Natural killer cell (primary cell): ENCODE measurements around the gene SETBP1. TPM values are rescaled to one million over a fixed set of nuclear protein-coding genes. Genes with fewer than 3 reads are reported as not detected.
A peak's percentile ranks its signal among the peaks of the same experiment; 100 is the strongest.

Experiments
- ATAC-seq, 3 donors: fragments of 150-1000 bp in 2 of 3; fragments of 200-7000 bp in 1 of 3; cut with Tn5 transposase; 1 replicate in 1 of 3; 2 replicates in 2 of 3; pipeline ENCODE4 v1.10.0; 2021; ENCODE audit warnings: mild to moderate bottlenecking in 2 of 3, moderate library complexity in 2 of 3
- DNase-seq, 2 donors: peaks; one replicate each; pipeline versions ENCODE4 v3.0.0 to v3.0.0-alpha.2; 2013 to 2021; ENCODE audit warnings: mixed read lengths in 1 of 2
- H3K27ac ChIP-seq: one replicate; pipeline ENCODE4 v1.5.1; 2013; ENCODE audit warnings: mild to moderate bottlenecking, low read length
- H3K27me3 ChIP-seq: one replicate; pipeline ENCODE4 v1.6.1; 2013; ENCODE audit warnings: low read length; ENCODE audit not compliant: control insufficient read depth, insufficient read depth
- H3K36me3 ChIP-seq: one replicate; pipeline ENCODE4 v1.6.1; 2013; ENCODE audit warnings: low read length; ENCODE audit not compliant: control insufficient read depth, insufficient read depth
- H3K4me1 ChIP-seq: one replicate; pipeline ENCODE4 v1.6.1; 2013; ENCODE audit warnings: low read length; ENCODE audit not compliant: control insufficient read depth, insufficient read depth
- H3K4me3 ChIP-seq: one replicate; pipeline ENCODE4 v1.5.1; 2013; ENCODE audit warnings: low read length
- H3K9me3 ChIP-seq: one replicate; pipeline ENCODE4 v1.6.1; 2013; ENCODE audit warnings: low read length; ENCODE audit not compliant: control insufficient read depth, insufficient read depth
- H3K27ac Mint-ChIP-seq, 2 donors: one replicate each; pipeline ENCODE4 v1.8.0; 2022; ENCODE audit warnings: mild to moderate bottlenecking in 2 of 2, mixed read lengths in 2 of 2, moderate library complexity in 1 of 2
- H3K27me3 Mint-ChIP-seq, 2 donors: one replicate each; pipeline ENCODE4 v1.8.0; 2022; ENCODE audit warnings: low read depth in 2 of 2, mixed read lengths in 2 of 2
- H3K36me3 Mint-ChIP-seq: one replicate; pipeline ENCODE4 v1.8.0; 2022; ENCODE audit warnings: mixed read lengths
- H3K4me1 Mint-ChIP-seq, 2 donors: one replicate each; pipeline ENCODE4 v1.8.0; 2022; ENCODE audit warnings: mixed read lengths in 2 of 2
- H3K4me3 Mint-ChIP-seq: one replicate; pipeline ENCODE4 v1.8.0; 2022; ENCODE audit warnings: mild to moderate bottlenecking, moderate library complexity, mixed read lengths
- H3K9me3 Mint-ChIP-seq, 2 donors: one replicate each; pipeline ENCODE4 v1.8.0; 2022; ENCODE audit warnings: mixed read lengths in 2 of 2
- CTCF ChIP-seq: fragments of 200-600 bp; IDR thresholded peaks from one replicate; pipeline ENCODE4 v1.8.0; 2022; ENCODE audit warnings: antibody characterized with exemption
- WGBS: methylation state at CpG from one replicate; pipeline ENCODE4 v1.1.7; 2013; ENCODE audit warnings: missing lambda C conversion rate; ENCODE audit not compliant: insufficient coverage; 5-methylcytosine and 5-hydroxymethylcytosine counted together
- intact Hi-C: fragments of 100-400 bp; cut with micrococcal nuclease; formaldehyde crosslinking; loops from one replicate; pipeline ENCODE4 v1.14.2; 2022
- total RNA-seq, 4 donors: library from RNA; stranded (reverse); fragments of 120-200 nt in 1 of 4; gene quantifications; one replicate each; pipeline versions ENCODE4 v1.2.3 to v1.2.4, GENCODE V29; 2013 to 2022

SETBP1 gene
- total RNA-seq, 3 donors from 2014 or later (not counting 1 experiment from before 2014, with no cell fraction given) = 36.0 to 46.6 (median 41.2) TPM

GRCh38 chr18:45057955-45058600 is 377.4 kb downstream of the SETBP1 start:
- TF ChIP-seq CTCF = no peak
- no peaks in the 10 kb centered on the region for H3K9me3 ChIP-seq
- DNase-seq (no peak), ATAC-seq (no peak)
- H3K4me1 ChIP-seq = no peaks in the 10 kb centered on the region
- H3K27me3 ChIP-seq = no peaks in the 10 kb centered on the region
- peaks cover 5 to 9% of the 10 kb centered on the region in 2 donors for H3K4me1 Mint-ChIP-seq
- no peaks in the 10 kb centered on the region for H3K36me3 Mint-ChIP-seq
- intact Hi-C loops = no loop called here
- no peaks in the 10 kb centered on the region for H3K27me3 Mint-ChIP-seq
- H3K36me3 ChIP-seq = peaks cover 1% of the 10 kb centered on the region
- H3K27ac ChIP-seq = no peak overlapping the region
- no peak overlapping the region for H3K4me3 ChIP-seq
- no peaks in the 10 kb centered on the region for H3K9me3 Mint-ChIP-seq
- H3K27ac Mint-ChIP-seq = no peak overlapping the region
- no peak overlapping the region for H3K4me3 Mint-ChIP-seq
- 90% methylated on average over 4 of the region's 4 CpGs for WGBS

GRCh38 chr18:45059695-45060094 is 379.0 kb downstream of the SETBP1 start:
- Mint-ChIP-seq H3K27ac (no peak overlapping the region), H3K4me3 (no peak overlapping the region), H3K36me3 (no peaks in the 10 kb centered on the region), H3K9me3 (no peaks in the 10 kb centered on the region), H3K27me3 (no peaks in the 10 kb centered on the region), H3K4me1 (peaks cover 5 to 9% of the 10 kb centered on the region in 2 donors)
- H3K4me3 ChIP-seq = no peak overlapping the region
- no peaks in the 10 kb centered on the region for H3K9me3 ChIP-seq
- H3K27ac ChIP-seq = no peak overlapping the region
- TF ChIP-seq CTCF = no peak
- peaks cover 2% of the 10 kb centered on the region for H3K36me3 ChIP-seq
- WGBS = no CpG with 5 or more reads among the region's 2 CpGs
- H3K27me3 ChIP-seq = no peaks in the 10 kb centered on the region
- ATAC-seq = peak in 2 of 3 donors; percentile 30 to 38
- H3K4me1 ChIP-seq = no peaks in the 10 kb centered on the region
- DNase-seq = no peak
- intact Hi-C loops = no loop called here

- no peak overlapping the region for H3K27ac Mint-ChIP-seq
- no peak for ATAC-seq
- intact Hi-C loops = no loop called here
Observed at GRCh38 chr18:45060102-45060501, 379.4 kb downstream of the SETBP1 start.

More at GRCh38 chr18:45060102-45060501, 379.4 kb downstream of the SETBP1 start:
- Histone ChIP-seq H3K27ac (no peak overlapping the region), H3K27me3 (no peaks in the 10 kb centered on the region), H3K4me3 (no peak overlapping the region), H3K4me1 (no peaks in the 10 kb centered on the region), H3K36me3 (peaks cover 2% of the 10 kb centered on the region), H3K9me3 (no peaks in the 10 kb centered on the region)
- peaks cover 5 to 9% of the 10 kb centered on the region in 2 donors for H3K4me1 Mint-ChIP-seq
- DNase-seq = no peak
- TF ChIP-seq CTCF = no peak
- H3K27me3 Mint-ChIP-seq = no peaks in the 10 kb centered on the region
- no peaks in the 10 kb centered on the region for H3K36me3 Mint-ChIP-seq
- no peaks in the 10 kb centered on the region for H3K9me3 Mint-ChIP-seq
- H3K4me3 Mint-ChIP-seq = no peak overlapping the region
